WTC11 (cell line): ENCODE data around the gene TTLL5. TPM values are rescaled to one million over a fixed set of nuclear protein-coding genes. Genes with fewer than 3 reads are reported as not detected.

Experiments used
- ATAC-seq: fragments of 200-7000 bp; cut with Tn5 transposase; 2 replicates; pipeline ENCODE4 v1.10.0; 2021; ENCODE audit warnings: mild to moderate bottlenecking, moderate library complexity
- CTCF ChIA-PET: fragments of 300-600 bp; sonication (Branson Sonifier 250); formaldehyde crosslinking; loops from one replicate; lab custom pipeline; 2021; ENCODE audit warnings: antibody characterized with exemption; lab: Charles Lee
- POLR2A ChIA-PET: fragments of 350-600 bp; sonication (Branson Sonifier 250); formaldehyde crosslinking; loops from one replicate; lab custom pipeline; 2021; ENCODE audit warnings: antibody characterized with exemption; lab: Charles Lee
- DNase-seq: peaks from one replicate; pipeline ENCODE4 v3.0.0; 2021; ENCODE audit warnings: low spot score
- H3K27ac Mint-ChIP-seq: 2 replicates; pipeline ENCODE4 v1.8.0; 2021; ENCODE audit warnings: mixed read lengths
- H3K27me3 Mint-ChIP-seq: 2 replicates; pipeline ENCODE4 v1.8.0; 2021; ENCODE audit warnings: low read depth, mild to moderate bottlenecking, moderate library complexity, mixed read lengths
- H3K36me3 Mint-ChIP-seq: 2 replicates; pipeline ENCODE4 v1.8.0; 2021; ENCODE audit warnings: mixed read lengths
- H3K4me1 Mint-ChIP-seq: 2 replicates; pipeline ENCODE4 v1.8.0; 2022; ENCODE audit warnings: mixed read lengths
- H3K4me3 Mint-ChIP-seq: 2 replicates; pipeline ENCODE4 v1.8.0; 2021; ENCODE audit warnings: mild to moderate bottlenecking, moderate library complexity, mixed read lengths
- H3K9me3 Mint-ChIP-seq: 2 replicates; pipeline ENCODE4 v1.8.0; 2021; ENCODE audit warnings: mixed read lengths
- ATF6 ChIP-seq: sonication (generic); formaldehyde crosslinking; IDR thresholded peaks from 2 replicates; pipeline ENCODE4 v1.8.1; 2023; ENCODE audit warnings: mild to moderate bottlenecking, missing genetic modification reagents
- CREB1 ChIP-seq: sonication (generic); formaldehyde crosslinking; IDR thresholded peaks from 2 replicates; pipeline ENCODE4 v1.8.0; 2023; ENCODE audit warnings: mild to moderate bottlenecking, missing genetic modification reagents
- ERG ChIP-seq: fragments of 250-450 bp; sonication (Bioruptor Pico); IDR thresholded peaks from 2 replicates; pipeline ENCODE4 v1.8.0; 2021; ENCODE audit warnings: mild to moderate bottlenecking
- ETV6 ChIP-seq: sonication (generic); formaldehyde crosslinking; IDR thresholded peaks from 2 replicates; pipeline ENCODE4 v1.8.1; 2022; ENCODE audit warnings: mild to moderate bottlenecking, missing genetic modification reagents
- FOXJ3 ChIP-seq: sonication (generic); formaldehyde crosslinking; IDR thresholded peaks from 2 replicates; pipeline ENCODE4 v1.9.0; 2021; ENCODE audit warnings: missing genetic modification reagents, mild to moderate bottlenecking, borderline replicate concordance
- FOXP1 ChIP-seq: sonication (generic); formaldehyde crosslinking; IDR thresholded peaks from 2 replicates; pipeline ENCODE4 v1.8.0; 2022; ENCODE audit warnings: missing genetic modification reagents, mild to moderate bottlenecking, moderate library complexity, borderline replicate concordance
- GABPB1 ChIP-seq: sonication (generic); formaldehyde crosslinking; IDR thresholded peaks from 2 replicates; pipeline ENCODE4 v1.8.1; 2023; ENCODE audit warnings: mild to moderate bottlenecking, missing genetic modification reagents
- GRHL2 ChIP-seq: fragments of 250-450 bp; sonication (Bioruptor Pico); IDR thresholded peaks from 2 replicates; pipeline ENCODE4 v1.8.0; 2022; ENCODE audit warnings: mild to moderate bottlenecking, moderate library complexity; ENCODE audit not compliant: insufficient replicate concordance, severe bottlenecking
- NFE2L1 ChIP-seq: sonication (generic); formaldehyde crosslinking; IDR thresholded peaks from 2 replicates; pipeline ENCODE4 v1.8.1; 2023; ENCODE audit warnings: missing genetic modification reagents
- NFYB ChIP-seq: sonication (generic); formaldehyde crosslinking; conservative IDR thresholded peaks from 2 replicates; pipeline ENCODE4 v1.8.0; 2022; ENCODE audit warnings: low read depth, missing genetic modification reagents
- NR1H2 ChIP-seq: sonication (generic); formaldehyde crosslinking; IDR thresholded peaks from 2 replicates; pipeline ENCODE4 v1.9.0; 2021; ENCODE audit warnings: mild to moderate bottlenecking, moderate library complexity, missing genetic modification reagents
- PRRX2 ChIP-seq: fragments of 250-450 bp; sonication (Bioruptor Pico); IDR thresholded peaks from 2 replicates; pipeline ENCODE4 v1.8.0; 2021; ENCODE audit warnings: mild to moderate bottlenecking
- SP1 ChIP-seq: sonication (generic); formaldehyde crosslinking; conservative IDR thresholded peaks from 2 replicates; pipeline ENCODE4 v1.8.1; 2022; ENCODE audit warnings: missing genetic modification reagents
- ZBTB43 ChIP-seq: sonication (generic); formaldehyde crosslinking; IDR thresholded peaks from 2 replicates; pipeline ENCODE4 v1.8.1; 2023; ENCODE audit warnings: mild to moderate bottlenecking, missing genetic modification reagents
- ZNF396 ChIP-seq: fragments of 250-450 bp; sonication (Bioruptor Pico); IDR thresholded peaks from 2 replicates; pipeline ENCODE4 v1.8.0; 2021; ENCODE audit warnings: mild to moderate bottlenecking, moderate library complexity, borderline replicate concordance
- ZNF423 ChIP-seq: fragments of 250-450 bp; sonication (Bioruptor Pico); IDR thresholded peaks from 2 replicates; pipeline ENCODE4 v2.1.2; 2022; ENCODE audit warnings: mild to moderate bottlenecking, moderate library complexity
- ZNF425 ChIP-seq: fragments of 250-450 bp; sonication (Bioruptor Pico); conservative IDR thresholded peaks from 2 replicates; pipeline ENCODE4 v1.9.0; 2021; ENCODE audit warnings: mild to moderate bottlenecking
- ZNF671 ChIP-seq: fragments of 250-450 bp; sonication (Bioruptor Pico); IDR thresholded peaks from 2 replicates; pipeline ENCODE4 v1.8.0; 2021; ENCODE audit warnings: mild to moderate bottlenecking
- total RNA-seq: library from RNA; stranded (reverse); gene quantifications from 3 replicates; pipeline ENCODE4 v1.2.3, GENCODE V29; 2021
- TF ChIP-seq, protein P1 (sequence below): sonication (generic); formaldehyde crosslinking; IDR thresholded peaks from 2 replicates; pipeline ENCODE4 v1.8.0; 2022; ENCODE audit warnings: missing genetic modification reagents
- TF ChIP-seq, protein P2 (sequence below): sonication (generic); formaldehyde crosslinking; IDR thresholded peaks from 2 replicates; pipeline ENCODE4 v1.8.0; 2023; ENCODE audit warnings: missing genetic modification reagents

Gene TTLL5
- total RNA-seq, 1 experiment from 2014 or later = 39.6 TPM

DNA sequence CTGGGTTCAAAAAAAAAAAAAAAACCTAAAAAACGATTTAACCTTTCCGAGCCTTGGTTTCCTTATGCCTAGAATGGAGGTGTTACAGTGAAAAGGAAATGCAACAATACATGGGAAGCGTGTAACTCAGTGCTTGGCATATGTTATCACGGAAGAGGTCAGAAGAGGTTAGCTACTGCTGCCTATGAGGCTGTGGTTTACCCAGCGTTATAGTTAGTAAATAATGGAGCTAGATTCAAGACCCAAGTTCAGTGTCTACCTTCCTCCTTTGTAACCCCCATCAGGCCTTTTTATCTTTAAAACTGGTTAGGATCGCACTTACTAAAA, 325.4 kb downstream of the TTLL5 start (continued):
- TF ChIP-seq, protein P1, sequence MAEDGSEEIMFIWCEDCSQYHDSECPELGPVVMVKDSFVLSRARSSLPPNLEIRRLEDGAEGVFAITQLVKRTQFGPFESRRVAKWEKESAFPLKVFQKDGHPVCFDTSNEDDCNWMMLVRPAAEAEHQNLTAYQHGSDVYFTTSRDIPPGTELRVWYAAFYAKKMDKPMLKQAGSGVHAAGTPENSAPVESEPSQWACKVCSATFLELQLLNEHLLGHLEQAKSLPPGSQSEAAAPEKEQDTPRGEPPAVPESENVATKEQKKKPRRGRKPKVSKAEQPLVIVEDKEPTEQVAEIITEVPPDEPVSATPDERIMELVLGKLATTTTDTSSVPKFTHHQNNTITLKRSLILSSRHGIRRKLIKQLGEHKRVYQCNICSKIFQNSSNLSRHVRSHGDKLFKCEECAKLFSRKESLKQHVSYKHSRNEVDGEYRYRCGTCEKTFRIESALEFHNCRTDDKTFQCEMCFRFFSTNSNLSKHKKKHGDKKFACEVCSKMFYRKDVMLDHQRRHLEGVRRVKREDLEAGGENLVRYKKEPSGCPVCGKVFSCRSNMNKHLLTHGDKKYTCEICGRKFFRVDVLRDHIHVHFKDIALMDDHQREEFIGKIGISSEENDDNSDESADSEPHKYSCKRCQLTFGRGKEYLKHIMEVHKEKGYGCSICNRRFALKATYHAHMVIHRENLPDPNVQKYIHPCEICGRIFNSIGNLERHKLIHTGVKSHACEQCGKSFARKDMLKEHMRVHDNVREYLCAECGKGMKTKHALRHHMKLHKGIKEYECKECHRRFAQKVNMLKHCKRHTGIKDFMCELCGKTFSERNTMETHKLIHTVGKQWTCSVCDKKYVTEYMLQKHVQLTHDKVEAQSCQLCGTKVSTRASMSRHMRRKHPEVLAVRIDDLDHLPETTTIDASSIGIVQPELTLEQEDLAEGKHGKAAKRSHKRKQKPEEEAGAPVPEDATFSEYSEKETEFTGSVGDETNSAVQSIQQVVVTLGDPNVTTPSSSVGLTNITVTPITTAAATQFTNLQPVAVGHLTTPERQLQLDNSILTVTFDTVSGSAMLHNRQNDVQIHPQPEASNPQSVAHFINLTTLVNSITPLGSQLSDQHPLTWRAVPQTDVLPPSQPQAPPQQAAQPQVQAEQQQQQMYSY (CRISPR knock-in tag) = no peak
- TF ChIP-seq GRHL2 (CRISPR knock-in tag) = no peak
- no peak for TF ChIP-seq CREB1 (CRISPR knock-in tag)
- no peak for TF ChIP-seq ZBTB43
- TF ChIP-seq, protein P2, sequence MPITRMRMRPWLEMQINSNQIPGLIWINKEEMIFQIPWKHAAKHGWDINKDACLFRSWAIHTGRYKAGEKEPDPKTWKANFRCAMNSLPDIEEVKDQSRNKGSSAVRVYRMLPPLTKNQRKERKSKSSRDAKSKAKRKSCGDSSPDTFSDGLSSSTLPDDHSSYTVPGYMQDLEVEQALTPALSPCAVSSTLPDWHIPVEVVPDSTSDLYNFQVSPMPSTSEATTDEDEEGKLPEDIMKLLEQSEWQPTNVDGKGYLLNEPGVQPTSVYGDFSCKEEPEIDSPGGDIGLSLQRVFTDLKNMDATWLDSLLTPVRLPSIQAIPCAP = no peak
- no peak for TF ChIP-seq ZNF423

GRCh38 chr14:75987201-75987970, 326.3 kb downstream of the TTLL5 start:
- no peak overlapping the region for H3K27ac Mint-ChIP-seq
- CTCF ChIA-PET = no interaction called here
- POLR2A ChIA-PET = no interaction called here
- TF ChIP-seq NFE2L1 (CRISPR knock-in tag) = no peak
- no peak for TF ChIP-seq SP1 (CRISPR knock-in tag)
- no peak for TF ChIP-seq FOXJ3 (CRISPR knock-in tag)
- no peak for TF ChIP-seq NFYB (CRISPR knock-in tag)
- no peak for TF ChIP-seq NR1H2 (CRISPR knock-in tag)
- TF ChIP-seq ETV6 (CRISPR knock-in tag) = no peak
- TF ChIP-seq PRRX2 (CRISPR knock-in tag) = no peak
- no peaks in the 10 kb centered on the region for H3K9me3 Mint-ChIP-seq
- DNase-seq = no peak
- no peak overlapping the region for H3K4me3 Mint-ChIP-seq
- H3K36me3 Mint-ChIP-seq = no peaks in the 10 kb centered on the region
- peaks cover 28% of the 10 kb centered on the region for H3K27me3 Mint-ChIP-seq
- H3K4me1 Mint-ChIP-seq = peaks cover 10% of the 10 kb centered on the region
- ATAC-seq = no peak

DNA sequence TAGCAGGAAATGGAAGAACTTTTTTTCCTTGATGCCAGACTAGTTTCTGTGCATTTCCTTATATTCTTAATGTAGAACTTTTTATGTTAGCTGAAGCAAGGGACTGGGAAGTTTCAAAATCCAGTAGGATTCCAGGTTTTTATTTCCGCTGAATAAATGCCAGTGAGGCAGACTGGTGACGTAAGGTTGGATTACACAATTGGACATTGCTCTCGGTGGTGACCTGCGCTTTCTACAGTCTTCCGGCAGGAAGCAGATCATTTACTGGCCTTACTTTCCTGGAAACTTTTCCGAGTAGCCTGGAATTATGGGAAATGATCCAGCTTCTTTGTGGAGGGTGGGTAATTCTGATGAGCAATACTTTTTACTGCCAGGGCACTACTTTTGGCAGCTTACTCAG, 328.1 kb downstream of the TTLL5 start:
- TF ChIP-seq FOXP1 (CRISPR knock-in tag) (no peak), GABPB1 (CRISPR knock-in tag) (0 out of 2 replicates have a peak, but pooled peaks have one; percentile 47)
- TF ChIP-seq, all 79 proteins: peak for 1
- no peak overlapping the region for H3K27ac Mint-ChIP-seq
- no peaks in the 10 kb centered on the region for H3K9me3 Mint-ChIP-seq
- CTCF ChIA-PET = interaction anchor here (1.8 kb wide), 1 partner anchor 10 kb away, joined by 6 read pairs; no protein-coding TSS in a partner anchor
- no peaks in the 10 kb centered on the region for H3K36me3 Mint-ChIP-seq
- ATAC-seq (no peak), DNase-seq (no peak)
- H3K4me1 Mint-ChIP-seq = peaks cover 8% of the 10 kb centered on the region
- peaks cover 13% of the 10 kb centered on the region for H3K27me3 Mint-ChIP-seq
- no peak overlapping the region for H3K4me3 Mint-ChIP-seq
- POLR2A ChIA-PET = no interaction called here

DNA sequence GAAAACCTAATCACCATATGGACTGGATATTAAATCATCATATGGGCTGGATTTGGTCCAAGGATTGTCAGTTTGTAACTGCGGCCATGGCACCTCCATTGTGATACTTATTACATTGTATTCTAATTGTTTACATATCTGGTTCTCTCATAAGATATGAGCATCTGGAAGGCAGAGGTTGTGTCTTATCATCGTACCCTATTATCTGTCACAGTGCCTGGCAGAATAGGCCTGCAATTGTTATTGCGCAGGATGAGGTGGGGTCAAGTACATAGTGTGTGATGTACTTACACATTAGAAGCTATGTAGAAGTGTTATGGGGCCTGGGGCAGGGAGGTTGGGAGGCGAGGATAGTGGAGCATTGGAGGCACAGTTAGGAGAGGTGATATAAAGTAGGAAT, 329.3 kb downstream of the TTLL5 start:
- Mint-ChIP-seq H3K27ac (no peak overlapping the region), H3K27me3 (0 out of 2 replicates have a peak, but pooled peaks cover 2% of the 10 kb centered on the region), H3K4me1 (peaks cover 8% of the 10 kb centered on the region), H3K4me3 (no peak overlapping the region), H3K36me3 (no peaks in the 10 kb centered on the region), H3K9me3 (no peaks in the 10 kb centered on the region)
- ATAC-seq (no peak), DNase-seq (no peak)
- CTCF ChIA-PET = no interaction called here
- POLR2A ChIA-PET = no interaction called here
- TF ChIP-seq ZNF671 (CRISPR knock-in tag) = no peak
- TF ChIP-seq ZNF396 (CRISPR knock-in tag) = no peak
- no peak for TF ChIP-seq ZNF425 (CRISPR knock-in tag)
- no peak for TF ChIP-seq SP1 (CRISPR knock-in tag)
- no peak for TF ChIP-seq ATF6 (CRISPR knock-in tag)
- no peak for TF ChIP-seq ERG (CRISPR knock-in tag)
